ENCODE results near the gene ANKRD37. TPM values are rescaled to one million over a fixed set of nuclear protein-coding genes. Genes with fewer than 3 reads are reported as not detected.

Gene ANKRD37
- total and polyA plus RNA-seq, 9 donors: 12.3 to 39.7 (median 22.2) TPM

GRCh38 chr4:185437809-185438208 lies 41.2 kb downstream of the ANKRD37 start:
- no peaks in the 10 kb centered on the region for H3K9me3 ChIP-seq (replicated peaks; ENCODE audit: control insufficient read depth, low read depth, low read length)
- no peaks in the 10 kb centered on the region for H3K4me1 ChIP-seq (ENCODE audit: control insufficient read depth, insufficient read depth, low read length)
- no peaks in the 10 kb centered on the region for H3K36me3 ChIP-seq (ENCODE audit: control insufficient read depth, insufficient read depth, low read length)
- no peak overlapping the region for H3K4me3 ChIP-seq (ENCODE audit: low read length)
- no peaks in the 10 kb centered on the region for H3K27me3 ChIP-seq (ENCODE audit: control insufficient read depth, insufficient read depth, low read length)
- H3K27ac ChIP-seq (ENCODE audit: low read length): no peak overlapping the region
- no peak for DNase-seq

DNA sequence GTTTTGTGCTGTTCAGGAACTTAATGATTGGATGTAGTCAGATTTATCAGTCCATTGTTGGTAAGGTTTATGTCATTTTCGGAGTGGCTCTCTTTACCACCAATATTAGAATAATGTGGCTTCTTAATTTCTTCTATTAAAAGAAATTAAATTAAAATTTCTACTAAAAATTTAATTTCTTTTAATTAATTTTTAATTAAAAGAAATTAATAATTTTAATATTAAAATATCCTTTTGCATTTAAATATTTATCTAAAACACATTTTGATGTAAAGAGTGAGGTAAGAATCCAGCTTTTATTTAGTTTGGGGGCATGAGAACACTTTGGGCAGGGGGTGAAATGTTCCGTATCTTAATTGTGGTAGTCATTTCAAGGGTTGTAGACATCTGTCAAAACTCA lies 44.8 kb downstream of the ANKRD37 start:
- no peaks in the 10 kb centered on the region for H3K4me1 ChIP-seq (ENCODE audit: control insufficient read depth, insufficient read depth, low read length)
- no peak overlapping the region for H3K4me3 ChIP-seq (ENCODE audit: low read length)
- no CpG with 5 or more reads among the region's 2 CpGs for WGBS (ENCODE audit: insufficient coverage)
- H3K36me3 ChIP-seq (ENCODE audit: control insufficient read depth, insufficient read depth, low read length): no peaks in the 10 kb centered on the region
- H3K27ac ChIP-seq (ENCODE audit: low read length): no peak overlapping the region
- H3K27me3 ChIP-seq (ENCODE audit: control insufficient read depth, insufficient read depth, low read length): no peaks in the 10 kb centered on the region
- DNase-seq: no peak
- H3K9me3 ChIP-seq (replicated peaks; ENCODE audit: control insufficient read depth, low read depth, low read length): no peaks in the 10 kb centered on the region

DNA sequence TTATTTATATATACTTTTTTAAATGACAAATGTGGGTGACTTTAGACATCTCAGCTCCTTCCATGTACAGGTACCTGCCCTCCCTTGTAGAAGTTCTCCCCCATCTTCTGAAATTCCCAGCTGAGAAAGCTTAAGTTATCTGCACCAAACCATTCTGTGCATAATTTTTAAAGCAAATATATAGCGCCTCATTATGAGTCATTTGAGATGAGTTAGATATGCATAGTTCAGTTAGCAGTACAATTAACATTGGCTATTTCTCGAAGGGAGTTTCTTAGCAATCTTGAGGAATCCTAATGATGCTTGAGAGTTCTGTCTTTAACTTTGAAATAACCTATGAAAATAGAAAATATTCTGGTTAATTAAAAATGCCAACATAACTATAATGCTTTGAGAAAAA lies 48.6 kb downstream of the ANKRD37 start:
- no peak for DNase-seq
- Histone ChIP-seq H3K4me1 (ENCODE audit: control insufficient read depth, insufficient read depth, low read length) (no peaks in the 10 kb centered on the region), H3K27me3 (ENCODE audit: control insufficient read depth, insufficient read depth, low read length) (no peaks in the 10 kb centered on the region), H3K27ac (ENCODE audit: low read length) (no peak overlapping the region), H3K9me3 (replicated peaks; ENCODE audit: control insufficient read depth, low read depth, low read length) (no peaks in the 10 kb centered on the region), H3K4me3 (ENCODE audit: low read length) (no peak overlapping the region), H3K36me3 (ENCODE audit: control insufficient read depth, insufficient read depth, low read length) (no peaks in the 10 kb centered on the region)
- no CpG with 5 or more reads among the region's 2 CpGs for WGBS (ENCODE audit: insufficient coverage)

Other genes starting within 250 kb of the ANKRD37 start
- gene CFAP97, start 192.8 kb upstream of the ANKRD37 start, total RNA-seq: 19.1 TPM
- 10 to 100 TPM; 19.1 to 30.9 (median 25.0) TPM for gene CFAP97, start 192.8 kb upstream of the ANKRD37 start, polyA plus RNA-seq (ENCODE audit: insufficient read depth in 1 of 8, insufficient read length in 8 of 8, low replicate concordance in 1 of 8)
- 14.6 TPM for gene SNX25, start 187.2 kb upstream of the ANKRD37 start, total RNA-seq
- gene SNX25, start 187.2 kb upstream of the ANKRD37 start, polyA plus RNA-seq (ENCODE audit: insufficient read depth in 1 of 8, insufficient read length in 8 of 8, low replicate concordance in 1 of 8): 1 to 10 TPM; 7.0 to 9.4 (median 8.0) TPM
- 4.1 TPM for gene LRP2BP, start 917 bp upstream of the ANKRD37 start, total RNA-seq
- 1 to 10 TPM; 1.8 to 6.7 (median 3.3) TPM for gene LRP2BP, start 917 bp upstream of the ANKRD37 start, polyA plus RNA-seq (ENCODE audit: insufficient read depth in 1 of 8, insufficient read length in 8 of 8, low replicate concordance in 1 of 8)
- gene UFSP2, start 29.1 kb downstream of the ANKRD37 start, total RNA-seq: 54.4 TPM
- gene UFSP2, start 29.1 kb downstream of the ANKRD37 start, polyA plus RNA-seq (ENCODE audit: insufficient read depth in 1 of 8, insufficient read length in 8 of 8, low replicate concordance in 1 of 8): 10 to 100 TPM; 35.7 to 57.2 (median 40.9) TPM
- 1.4 TPM for gene CCDC110, start 74.9 kb downstream of the ANKRD37 start, total RNA-seq
- 1 to 10 TPM in 6 of 8 donors, under 1 TPM in 2; 0.84 to 1.7 (median 1.1) TPM for gene CCDC110, start 74.9 kb downstream of the ANKRD37 start, polyA plus RNA-seq (ENCODE audit: insufficient read depth in 1 of 8, insufficient read length in 8 of 8, low replicate concordance in 1 of 8)
- gene PDLIM3, start 138.7 kb downstream of the ANKRD37 start, total RNA-seq: 541 TPM
- 100 to 1,000 TPM; 306 to 515 (median 458) TPM for gene PDLIM3, start 138.7 kb downstream of the ANKRD37 start, polyA plus RNA-seq (ENCODE audit: insufficient read depth in 1 of 8, insufficient read length in 8 of 8, low replicate concordance in 1 of 8)

Data from muscle of leg (tissue), 11 donors.